HCT116 (cell line): ENCODE measurements around the gene GRM4. TPM values are rescaled to one million over a fixed set of nuclear protein-coding genes. Genes with fewer than 3 reads are reported as not detected.

Experiments used
- ATAC-seq: fragments of 200-7000 bp; cut with Tn5 transposase; 2 replicates; pipeline ENCODE4 v1.9.1; 2020; ENCODE audit warnings: mild to moderate bottlenecking, moderate library complexity
- BruUV-seq: library from RNA; stranded (reverse); fragments of 400-500 nt; replicated peaks from 2 replicates; lab custom pipeline; 2021; lab: Mats Ljungman, UMichigan
- CTCF ChIA-PET: fragments of 300-600 bp; sonication (Branson Sonifier 250); formaldehyde crosslinking; loops from one replicate; lab custom pipeline; 2021; ENCODE audit warnings: antibody characterized with exemption; lab: Charles Lee
- POLR2A ChIA-PET: fragments of 300-600, 350-600 bp; sonication (Branson Sonifier 250); formaldehyde crosslinking; loops from one replicate; lab custom pipeline; 2021; ENCODE audit warnings: antibody characterized with exemption; lab: Charles Lee
- RAD21 ChIA-PET, 2 experiments: fragments of 300-600 bp; sonication (Branson Sonifier 250); formaldehyde crosslinking; loops; one replicate each; lab custom pipeline; 2023; ENCODE audit warnings: low total read pairs in 2 of 2; ENCODE audit not compliant: uncharacterized antibody in 2 of 2, unreplicated experiment in 2 of 2, low non-redundant PET in 1 of 2; lab: Charles Lee
- DNase-seq: peaks from one replicate; pipeline ENCODE4 v3.0.0-alpha.2; 2010; ENCODE audit warnings: low read depth, low spot score
- H2AFZ ChIP-seq: fragments of 200-600 bp; shearing (Covaris generic), sonication (generic); 2 replicates; pipeline ENCODE4 v1.6.1; 2017; ENCODE audit warnings: low read depth, mixed run types, mixed read lengths, antibody characterized with exemption, low read length; ENCODE audit not compliant: poor library complexity, severe bottlenecking
- H3K27ac ChIP-seq: 2 replicates; pipeline ENCODE4 v1.5.1; 2012; ENCODE audit warnings: low read depth, low read length
- H3K27me3 ChIP-seq: fragments of 200-600 bp; sonication (generic); 2 replicates; pipeline ENCODE4 v1.6.1; 2016; ENCODE audit warnings: mixed run types, low read length, mixed read lengths; ENCODE audit not compliant: insufficient read depth
- H3K36me3 ChIP-seq, 2 experiments: fragments of 200-500 bp in 1 of 2; fragments of 200-600 bp in 1 of 2; sonication (Bioruptor generic) in 1 of 2; sonication (generic) in 1 of 2; 2 replicates each; pipeline versions ENCODE4 v1.5.1 to v1.6.1; 2014 to 2016; ENCODE audit warnings: low read length in 2 of 2, inconsistent platforms in 1 of 2, mixed read lengths in 1 of 2, mixed run types in 1 of 2; ENCODE audit not compliant: insufficient read depth in 2 of 2, control insufficient read depth in 1 of 2
- H3K4me1 ChIP-seq, 2 experiments: fragments of 200-600 bp in 1 of 2; sonication (generic) in 1 of 2; 2 replicates each; pipeline versions ENCODE4 v1.5.1 to v1.6.1; 2012 to 2017; ENCODE audit warnings: low read length in 2 of 2, inconsistent platforms in 1 of 2, mild to moderate bottlenecking in 1 of 2, mixed read lengths in 1 of 2, mixed run types in 1 of 2, moderate library complexity in 1 of 2; ENCODE audit not compliant: insufficient read depth in 2 of 2, control insufficient read depth in 1 of 2
- H3K4me2 ChIP-seq: fragments of 200-600 bp; sonication (generic); 2 replicates; pipeline ENCODE4 v1.6.1; 2017; ENCODE audit warnings: mixed run types, low read length, mixed read lengths
- H3K4me3 ChIP-seq, 2 experiments: fragments of 200-600 bp in 1 of 2; sonication (generic) in 1 of 2; replicated peaks in 1 of 2; 2 replicates each; pipeline ENCODE4 v1.5.1; 2011 to 2016; ENCODE audit warnings: low read length in 2 of 2, control low read depth in 1 of 2, low read depth in 1 of 2, mild to moderate bottlenecking in 1 of 2, mixed read lengths in 1 of 2, mixed run types in 1 of 2
- H3K79me2 ChIP-seq: fragments of 200-600 bp; sonication (generic); 2 replicates; pipeline ENCODE4 v1.6.1; 2017; ENCODE audit warnings: mild to moderate bottlenecking, mixed run types, low read length, moderate library complexity, mixed read lengths; ENCODE audit not compliant: insufficient read depth
- H3K9ac ChIP-seq: fragments of 200-600 bp; sonication (generic); 2 replicates; pipeline ENCODE4 v1.6.1; 2016; ENCODE audit warnings: low read length, mixed read lengths
- H3K9me2 ChIP-seq: fragments of 200-600 bp; sonication (generic), shearing (Covaris generic); 2 replicates; pipeline ENCODE4 v1.6.1; 2017; ENCODE audit warnings: mixed run types, mild to moderate bottlenecking, moderate library complexity; ENCODE audit not compliant: insufficient read depth
- H3K9me3 ChIP-seq, 2 experiments: fragments of 200-500 bp in 1 of 2; fragments of 200-600 bp in 1 of 2; sonication (Bioruptor generic) in 1 of 2; sonication (generic) in 1 of 2; 2 replicates each; pipeline ENCODE4 v1.6.1; 2014 to 2017; ENCODE audit warnings: low read length in 2 of 2, mixed read lengths in 2 of 2, inconsistent platforms in 1 of 2, low read depth in 1 of 2, mild to moderate bottlenecking in 1 of 2, mixed run types in 1 of 2, moderate library complexity in 1 of 2; ENCODE audit not compliant: control insufficient read depth in 1 of 2, insufficient read depth in 1 of 2
- H4K20me1 ChIP-seq: fragments of 200-600 bp; sonication (generic), shearing (Covaris generic); 2 replicates; pipeline ENCODE4 v1.6.1; 2017; ENCODE audit warnings: mixed run types, mild to moderate bottlenecking, moderate library complexity; ENCODE audit not compliant: insufficient read depth
- CEBPB ChIP-seq: IDR thresholded peaks from 2 replicates; pipeline ENCODE4 v1.6.1; 2012; ENCODE audit warnings: low read depth
- CTCF ChIP-seq, 3 experiments: fragments of 200-600 bp in 1 of 3; sonication (generic) in 1 of 3; IDR thresholded peaks in 2 of 3; conservative IDR thresholded peaks in 1 of 3; 2 replicates each; pipeline ENCODE4 v1.5.1; 2012 to 2017; ENCODE audit warnings: low read depth in 2 of 3, low read length in 2 of 3, antibody characterized with exemption in 1 of 3, borderline replicate concordance in 1 of 3, control low read depth in 1 of 3, mild to moderate bottlenecking in 1 of 3, mixed read lengths in 1 of 3, mixed run types in 1 of 3, moderate library complexity in 1 of 3; ENCODE audit not compliant: insufficient read depth in 1 of 3
- ELF1 ChIP-seq: IDR thresholded peaks from 2 replicates; pipeline ENCODE4 v1.6.1; 2012; ENCODE audit warnings: low read depth, borderline replicate concordance
- EZH2 ChIP-seq: fragments of 200-600 bp; sonication (generic); IDR thresholded peaks from 2 replicates; pipeline ENCODE4 v1.6.1; 2017; ENCODE audit warnings: antibody characterized with exemption, mixed run types
- EZH2phosphoT487 ChIP-seq: fragments of 200-600 bp; IDR thresholded peaks from 2 replicates; pipeline ENCODE4 v1.6.1; 2018; ENCODE audit warnings: antibody characterized with exemption, borderline replicate concordance
- JUND ChIP-seq: IDR thresholded peaks from 2 replicates; pipeline ENCODE4 v1.6.1; 2012
- MAX ChIP-seq: IDR thresholded peaks from 2 replicates; pipeline ENCODE4 v1.6.1; 2012
- POLR2AphosphoS5 ChIP-seq: IDR thresholded peaks from 2 replicates; pipeline ENCODE4 v1.6.1; 2011; ENCODE audit warnings: mild to moderate bottlenecking, low read depth, low read length, moderate library complexity
- RAD21 ChIP-seq: IDR thresholded peaks from 2 replicates; pipeline ENCODE4 v1.6.1; 2012; ENCODE audit warnings: low read depth, mild to moderate bottlenecking
- SIN3A ChIP-seq: IDR thresholded peaks from 2 replicates; pipeline ENCODE4 v1.6.1; 2012; ENCODE audit warnings: low read depth
- SP1 ChIP-seq: IDR thresholded peaks from 2 replicates; pipeline ENCODE4 v1.6.1; 2012; ENCODE audit warnings: low read depth
- SRF ChIP-seq: IDR thresholded peaks from 2 replicates; pipeline ENCODE4 v1.6.1; 2012; ENCODE audit warnings: low read depth
- TCF7L2 ChIP-seq: IDR thresholded peaks from 2 replicates; pipeline ENCODE4 v1.7.0; 2011; ENCODE audit warnings: borderline replicate concordance, inconsistent platforms; ENCODE audit not compliant: insufficient read depth, insufficient read length; ENCODE audit errors: extremely low read depth
- ZFX ChIP-seq: fragments of 450-650 bp; IDR thresholded peaks from 2 replicates; pipeline ENCODE4 v1.6.1; 2017
- ZNF274 ChIP-seq: fragments of 200-500 bp; sonication (Bioruptor generic); IDR thresholded peaks from 2 replicates; pipeline ENCODE4 v1.6.1; 2014; ENCODE audit warnings: mild to moderate bottlenecking, low read depth, low read length, inconsistent platforms
- intact Hi-C: fragments of 100-400 bp; cut with micrococcal nuclease; formaldehyde crosslinking; loops from 2 replicates; pipeline ENCODE4 v1.10.0; 2022
- total RNA-seq: library from RNA; stranded (reverse); gene quantifications from one replicate; pipeline ENCODE4 v1.2.1, GENCODE V29; 2021; ENCODE audit not compliant: unreplicated experiment
- TF ChIP-seq, protein P1 (sequence below): IDR thresholded peaks from 2 replicates; pipeline ENCODE4 v1.6.1; 2012

GRM4 gene
- total RNA-seq, 1 experiment from 2014 or later, result 2.6 TPM

DNA sequence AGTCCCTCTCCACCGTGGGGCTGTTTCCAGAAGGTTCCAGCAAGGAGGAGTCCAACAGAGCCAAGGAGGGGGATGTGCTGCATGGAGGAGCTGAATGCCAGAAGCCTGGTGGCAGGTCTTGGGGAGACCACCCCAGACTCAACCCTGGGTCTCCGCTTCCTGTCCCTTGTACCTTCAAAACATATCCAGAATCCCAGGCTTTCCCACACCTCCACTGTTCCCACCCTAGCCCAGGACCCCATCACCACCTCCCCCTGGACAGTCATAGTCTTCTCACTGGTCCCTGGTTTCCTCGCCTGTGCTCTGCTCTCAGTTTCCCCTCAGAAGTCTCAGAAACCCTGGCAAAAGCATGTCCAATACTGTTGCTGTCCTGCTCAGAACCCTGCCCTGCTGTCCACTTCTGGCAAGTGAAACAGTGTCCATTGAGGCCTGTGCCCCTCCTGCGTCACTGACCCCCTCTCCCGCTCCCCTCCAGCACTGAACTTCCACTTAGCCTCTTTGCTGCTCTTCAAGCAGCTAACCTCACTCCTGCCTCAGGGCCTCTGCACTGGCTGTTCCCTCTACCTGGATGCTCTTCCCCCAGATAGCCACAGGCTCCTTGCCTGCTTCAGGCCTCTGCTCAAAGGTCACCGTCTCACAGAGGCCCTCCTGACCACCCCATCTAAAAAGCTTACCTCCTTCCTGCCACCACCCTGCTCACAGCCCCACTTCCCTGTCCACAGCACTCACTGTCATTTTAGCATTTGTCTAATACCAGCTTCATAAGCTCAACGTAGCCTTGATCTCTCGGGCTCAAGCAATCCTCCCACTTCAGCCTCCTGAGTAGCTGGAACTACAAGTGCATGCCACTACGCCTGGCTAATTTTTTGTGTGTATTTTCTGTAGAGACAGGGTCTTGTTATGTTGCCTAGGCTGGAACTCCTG lies 169.2 kb downstream of the GRM4 start:
- H3K79me2 ChIP-seq, result no peaks in the 10 kb centered on the region
- no peaks in the 10 kb centered on the region for H3K9me2 ChIP-seq
- peaks cover 0 to 3% of the 10 kb centered on the region in 2 experiments; a peak in 1 of 4 replicates for H3K4me1 ChIP-seq
- H3K4me3 ChIP-seq, result no peak overlapping the region
- no TSS peak for BruUV-seq
- no peak overlapping the region for H3K27ac ChIP-seq
- CTCF ChIA-PET, result interaction anchor here (1.4 kb wide), 1 partner anchor 9 kb away, joined by 5 read pairs; no protein-coding TSS in a partner anchor
- DNase-seq, result no peak
- no peaks in the 10 kb centered on the region for H3K27me3 ChIP-seq
- H3K36me3 ChIP-seq, result no peaks in the 10 kb centered on the region
- H4K20me1 ChIP-seq, result no peaks in the 10 kb centered on the region
- RAD21 ChIA-PET, result no interaction called here
- ATAC-seq, result no peak
- intact Hi-C loops, result no loop called here
- POLR2A ChIA-PET, result no interaction called here
- H3K9me3 ChIP-seq, result no peaks in the 10 kb centered on the region
- no peak for TF ChIP-seq SIN3A
- no peak overlapping the region for H3K9ac ChIP-seq
- no peak overlapping the region for H3K4me2 ChIP-seq
- H2AFZ ChIP-seq, result no peak overlapping the region

DNA sequence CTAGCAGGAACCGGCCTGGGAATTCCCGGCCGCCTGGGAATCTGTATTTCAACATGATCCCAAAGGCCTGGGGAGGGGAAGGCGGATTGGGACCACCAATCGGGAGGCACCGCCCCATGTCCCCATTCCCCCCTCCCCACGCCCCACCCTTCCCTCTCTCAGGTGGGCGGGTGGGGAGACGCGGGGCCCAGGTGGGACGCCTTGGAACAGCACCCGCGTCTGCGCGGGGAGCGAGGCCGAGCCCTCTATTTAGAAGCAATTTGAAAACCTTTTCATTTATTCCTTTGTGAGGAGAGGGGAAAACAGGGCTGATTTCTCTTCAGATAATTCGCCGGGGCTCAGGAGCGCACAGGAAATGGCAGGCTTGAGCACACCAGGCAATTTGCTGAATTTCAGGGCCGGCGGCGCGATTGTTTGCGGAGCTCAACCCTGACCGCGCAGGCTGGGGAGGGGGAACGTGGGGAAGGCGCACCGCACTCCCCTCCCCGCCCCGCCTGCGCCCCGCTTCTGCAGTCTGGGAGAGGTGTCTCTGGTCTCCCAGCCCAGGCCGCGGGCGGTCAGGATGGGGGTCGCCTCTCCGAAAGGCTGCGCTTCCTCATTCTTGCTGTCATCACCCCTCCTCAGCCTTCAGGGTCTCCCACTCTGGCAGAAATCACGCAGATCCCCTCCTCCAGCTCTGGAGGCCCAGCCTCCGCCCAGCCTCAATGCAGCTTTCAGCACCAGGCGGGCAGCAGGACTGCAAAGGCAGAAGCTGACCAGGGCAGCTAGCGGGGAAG lies 170.0 kb downstream of the GRM4 start:
- ChIA-PET RAD21 (no interaction called here), POLR2A (no interaction called here), CTCF (interaction anchor here (1.4 kb wide), 1 partner anchor 8 kb away, joined by 5 read pairs; no protein-coding TSS in a partner anchor)
- no peak overlapping the region for H3K4me3 ChIP-seq
- H2AFZ ChIP-seq, result no peak overlapping the region
- H3K9ac ChIP-seq, result no peak overlapping the region
- peaks cover 0 to 3% of the 10 kb centered on the region in 2 experiments; a peak in 1 of 4 replicates for H3K4me1 ChIP-seq
- no peaks in the 10 kb centered on the region for H3K79me2 ChIP-seq
- H3K36me3 ChIP-seq, result no peaks in the 10 kb centered on the region
- DNase-seq, result no peak
- ATAC-seq, result no peak
- no peaks in the 10 kb centered on the region for H3K27me3 ChIP-seq
- BruUV-seq, result no TSS peak
- H3K9me2 ChIP-seq, result no peaks in the 10 kb centered on the region
- intact Hi-C loops, result no loop called here
- H3K9me3 ChIP-seq, result no peaks in the 10 kb centered on the region
- no peaks in the 10 kb centered on the region for H4K20me1 ChIP-seq
- H3K27ac ChIP-seq, result no peak overlapping the region
- H3K4me2 ChIP-seq, result no peak overlapping the region
- no peak for TF ChIP-seq SIN3A
- no peak for TF ChIP-seq EZH2
- TF ChIP-seq ZNF274, result no peak
- no peak for TF ChIP-seq SP1
- TF ChIP-seq JUND, result no peak
- no peak for TF ChIP-seq RAD21
- TF ChIP-seq, protein P1, sequence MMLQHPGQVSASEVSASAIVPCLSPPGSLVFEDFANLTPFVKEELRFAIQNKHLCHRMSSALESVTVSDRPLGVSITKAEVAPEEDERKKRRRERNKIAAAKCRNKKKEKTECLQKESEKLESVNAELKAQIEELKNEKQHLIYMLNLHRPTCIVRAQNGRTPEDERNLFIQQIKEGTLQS, result no peak
- TF ChIP-seq ELF1, result no peak
- TF ChIP-seq EZH2phosphoT487, result no peak
- no peak for TF ChIP-seq SRF
- no peak for TF ChIP-seq CEBPB
- no peak for TF ChIP-seq ZFX
- no peak for TF ChIP-seq POLR2AphosphoS5
- TF ChIP-seq CTCF (IDR thresholded peaks at IDR 0.05 in 2 of 3, conservative IDR thresholded peaks at IDR 0.05 in 1 of 3; ENCODE audit: borderline replicate concordance in 1 of 3, insufficient read depth in 1 of 3, low read depth in 2 of 3, low read length in 2 of 3), result no peak
- no peak for TF ChIP-seq TCF7L2
- no peak for TF ChIP-seq MAX
